Measurements from ENCODE around the gene VPS37D.

DNA sequence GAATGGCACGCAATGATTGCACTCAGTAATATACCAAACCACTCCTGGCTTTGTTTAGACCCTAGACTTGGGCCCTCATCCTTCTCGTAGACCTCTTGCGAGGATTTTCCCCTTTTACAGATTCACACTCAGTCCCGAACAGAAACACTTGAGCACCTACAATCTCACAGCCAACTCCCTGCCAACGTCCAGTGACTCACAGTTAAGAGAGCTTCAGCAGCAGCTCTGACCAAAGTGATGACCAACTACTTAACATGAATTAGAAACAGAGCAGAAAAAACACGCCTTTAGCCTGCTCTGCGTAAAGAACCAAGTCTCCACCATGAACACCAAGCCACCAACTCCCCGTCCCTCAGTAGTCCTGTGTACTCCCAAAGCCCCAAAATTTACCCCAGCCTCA is 13.4 kb downstream of the VPS37D start:
- TF ChIP-seq CTCF (optimal IDR thresholded peaks at IDR 0.05 in 1 of 3, IDR thresholded peaks at IDR 0.05 in 1 of 3, conservative IDR thresholded peaks at IDR 0.05 in 1 of 3; ENCODE audit: extremely low read depth in 1 of 3, insufficient read depth in 2 of 3, low read length in 3 of 3) (no peak), EZH2 (IDR thresholded peaks at IDR 0.05; ENCODE audit: low read length) (no peak)
